GM12878 (cell line): ENCODE data around the gene TTLL11. TPM values are rescaled to one million over a fixed set of nuclear protein-coding genes. Genes with fewer than 3 reads are reported as not detected.

Experiments used
- ATAC-seq: fragments of 200-7000 bp; cut with Tn5 transposase; 3 replicates; pipeline ENCODE4 v1.9.1; 2020; ENCODE audit warnings: mild to moderate bottlenecking, moderate library complexity
- BruUV-seq: library from RNA; stranded (reverse); fragments of 400-500 nt; replicated peaks from 2 replicates; lab custom pipeline; 2021; lab: Mats Ljungman, UMichigan
- CTCF ChIA-PET: fragments of 300-600 bp; sonication (Branson Sonifier 250); formaldehyde crosslinking; extraction: SDS; loops from one replicate; lab custom pipeline; 2021; ENCODE audit warnings: inconsistent platforms; lab: Yijun Ruan, JAX
- POLR2A ChIA-PET: fragments of 350-600 bp; formaldehyde crosslinking; extraction: SDS; loops from one replicate; lab custom pipeline; 2021; ENCODE audit warnings: inconsistent platforms; lab: Charles Lee
- RAD21 ChIA-PET: fragments of 300-600 bp; sonication (Branson Sonifier 250); formaldehyde crosslinking; loops from one replicate; lab custom pipeline; 2023; ENCODE audit warnings: antibody characterized with exemption; ENCODE audit not compliant: unreplicated experiment; lab: Charles Lee
- SMC1A ChIA-PET: fragments of 300-600 bp; sonication (Branson Sonifier 250); formaldehyde crosslinking; loops from one replicate; lab custom pipeline; 2023; ENCODE audit not compliant: unreplicated experiment, uncharacterized antibody; lab: Charles Lee
- DNase-seq: peaks from one replicate; pipeline ENCODE4 v3.0.0-alpha.2; 2011; ENCODE audit warnings: low read depth, low spot score
- FAIRE-seq: peaks from 3 replicates; lab custom pipeline; 2011; peaks lifted over from hg19 to GRCh38; lab: Jason Lieb, UNC
- H2AFZ ChIP-seq: 2 replicates; pipeline ENCODE4 v1.6.0; 2011; ENCODE audit warnings: low read depth, low read length, control low read depth; ENCODE audit not compliant: control insufficient read depth
- H3K27ac ChIP-seq: 2 replicates; pipeline ENCODE4 v1.5.1; 2011; ENCODE audit warnings: control low read depth; ENCODE audit not compliant: control insufficient read depth, insufficient read depth
- H3K27me3 ChIP-seq, 2 experiments: replicated peaks in 1 of 2; 2 replicates each; pipeline versions ENCODE4 v1.6.0 to v1.6.1; 2011; ENCODE audit warnings: low read length in 1 of 2; ENCODE audit not compliant: control insufficient read depth in 2 of 2, insufficient read depth in 2 of 2
- H3K36me3 ChIP-seq, 2 experiments: 2 replicates each; pipeline ENCODE4 v1.5.1; 2011; ENCODE audit warnings: low read length in 1 of 2; ENCODE audit not compliant: control insufficient read depth in 2 of 2, insufficient read depth in 2 of 2
- H3K4me1 ChIP-seq: 2 replicates; pipeline ENCODE4 v1.6.1; 2011; ENCODE audit warnings: mild to moderate bottlenecking, low read length, moderate library complexity, mixed read lengths; ENCODE audit not compliant: control insufficient read depth, insufficient read depth
- H3K4me2 ChIP-seq: 2 replicates; pipeline ENCODE4 v1.6.0; 2011; ENCODE audit warnings: control low read depth; ENCODE audit not compliant: control insufficient read depth, insufficient read depth
- H3K4me3 ChIP-seq: fragments of 200-600 bp; sonication (generic); 2 replicates; pipeline ENCODE4 v1.5.1; 2016
- H3K79me2 ChIP-seq: 2 replicates; pipeline ENCODE4 v1.6.0; 2011; ENCODE audit warnings: low read length; ENCODE audit not compliant: control insufficient read depth, insufficient read depth
- H3K9ac ChIP-seq: 2 replicates; pipeline ENCODE4 v1.8.0; 2011; ENCODE audit warnings: low read length, control low read depth, mixed read lengths; ENCODE audit not compliant: control insufficient read depth, insufficient read depth
- H3K9me3 ChIP-seq: replicated peaks from 3 replicates; pipeline ENCODE4 v1.5.1; 2011; ENCODE audit warnings: mild to moderate bottlenecking, low read length; ENCODE audit not compliant: control insufficient read depth, insufficient read depth
- H4K20me1 ChIP-seq: 2 replicates; pipeline ENCODE4 v1.6.0; 2011; ENCODE audit not compliant: control insufficient read depth, insufficient read depth
- JUND ChIP-seq: IDR thresholded peaks from 2 replicates; pipeline ENCODE4 v1.6.1; 2012; ENCODE audit warnings: low read depth, mild to moderate bottlenecking, low read length, improper control_type of control experiment, moderate library complexity
- KLF5 ChIP-seq: fragments of 450-650 bp; IDR thresholded peaks from 2 replicates; pipeline ENCODE4 v1.6.1; 2014; ENCODE audit warnings: mild to moderate bottlenecking; ENCODE audit not compliant: partially characterized antibody
- MLLT1 ChIP-seq: fragments of 450-650 bp; IDR thresholded peaks from 2 replicates; pipeline ENCODE4 v1.6.1; 2016; ENCODE audit warnings: mild to moderate bottlenecking
- SIX5 ChIP-seq: IDR thresholded peaks from 2 replicates; pipeline ENCODE4 v1.6.1; 2011; ENCODE audit warnings: mild to moderate bottlenecking, low read depth, low read length, moderate library complexity; ENCODE audit not compliant: severe bottlenecking
- TCF12 ChIP-seq: IDR thresholded peaks from 2 replicates; pipeline ENCODE4 v1.6.1; 2011; ENCODE audit warnings: low read depth, mild to moderate bottlenecking, low read length
- WRNIP1 ChIP-seq: IDR thresholded peaks from 2 replicates; pipeline ENCODE4 v1.6.1; 2011; ENCODE audit warnings: low read depth, low read length, improper control_type of control experiment, borderline replicate concordance
- YBX1 ChIP-seq: fragments of 450-650 bp; IDR thresholded peaks from 2 replicates; pipeline ENCODE4 v1.6.1; 2016; ENCODE audit warnings: antibody characterized with exemption
- WGBS: methylation state at CpG from one replicate; pipeline ENCODE4 v1.1.6; 2016; ENCODE audit warnings: low lambda C conversion rate; ENCODE audit not compliant: insufficient replicate concordance, insufficient coverage; ENCODE audit errors: missing lambda C conversion rate; 5-methylcytosine and 5-hydroxymethylcytosine counted together
- in situ Hi-C: fragments of 300-500 bp; cut with MboI; formaldehyde crosslinking; loops from 9 replicates; pipeline ENCODE4 v1.14.3; 2018; ENCODE audit warnings: mixed read lengths
- intact Hi-C: fragments of 100-400 bp; cut with micrococcal nuclease; formaldehyde crosslinking; loops from one replicate; pipeline ENCODE4 v1.14.2; 2022; ENCODE audit not compliant: unreplicated experiment
- polyA plus RNA-seq, 11 experiments: library from polyadenylated mRNA; depleted of rRNA in 4 of 11; unstranded in 6 of 11; stranded (reverse) in 5 of 11; fragments of >200 nt; fragmentation: Nextera tagmentation in 4 of 11; fragmentation: Illumina TruSeq in 1 of 11; extraction: Ambion mirVana in 4 of 11; extraction: Trizol in 1 of 11; gene quantifications; 1 replicate in 1 of 11; 2 replicates in 10 of 11; pipeline versions ENCODE4 v1.2.1 to v1.2.3, GENCODE V29; 2011 to 2016; ENCODE audit warnings: inconsistent platforms in 2 of 11, missing spikeins in 2 of 11, low read depth in 1 of 11
- total RNA-seq, 4 experiments: library from RNA; depleted of rRNA in 3 of 4; stranded (reverse); fragments of >200 nt in 3 of 4; fragmentation: Illumina TruSeq in 1 of 4; extraction: Trizol in 1 of 4; gene quantifications; 2 replicates each; pipeline versions ENCODE4 v1.2.1 to v1.2.3, GENCODE V29; 2013 to 2021
- TF ChIP-seq, protein P1 (sequence below): IDR thresholded peaks from 2 replicates; pipeline ENCODE4 v1.6.1; 2011; ENCODE audit warnings: mild to moderate bottlenecking, low read depth, low read length, moderate library complexity; ENCODE audit not compliant: insufficient replicate concordance

TTLL11 gene
- total and polyA plus RNA-seq, 10 of the 15 experiments (the other 5 are each of a cell fraction or from before 2014, with no cell fraction given): 1.2 to 3.7 (median 2.9) TPM

- in situ Hi-C loops: no loop called here
Measured at GRCh38 chr9:122132539-122132938, 39.4 kb upstream of the TTLL11 start.

More at GRCh38 chr9:122132539-122132938, 39.4 kb upstream of the TTLL11 start:
- no peak for TF ChIP-seq TCF12
- no peak for TF ChIP-seq YBX1
- TF ChIP-seq, protein P1, sequence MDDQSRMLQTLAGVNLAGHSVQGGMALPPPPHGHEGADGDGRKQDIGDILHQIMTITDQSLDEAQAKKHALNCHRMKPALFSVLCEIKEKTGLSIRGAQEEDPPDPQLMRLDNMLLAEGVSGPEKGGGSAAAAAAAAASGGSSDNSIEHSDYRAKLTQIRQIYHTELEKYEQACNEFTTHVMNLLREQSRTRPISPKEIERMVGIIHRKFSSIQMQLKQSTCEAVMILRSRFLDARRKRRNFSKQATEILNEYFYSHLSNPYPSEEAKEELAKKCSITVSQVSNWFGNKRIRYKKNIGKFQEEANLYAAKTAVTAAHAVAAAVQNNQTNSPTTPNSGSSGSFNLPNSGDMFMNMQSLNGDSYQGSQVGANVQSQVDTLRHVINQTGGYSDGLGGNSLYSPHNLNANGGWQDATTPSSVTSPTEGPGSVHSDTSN: no peak
- TF ChIP-seq KLF5: no peak
- TF ChIP-seq MLLT1: no peak
- TF ChIP-seq WRNIP1: no peak
- no peak for TF ChIP-seq JUND
- TF ChIP-seq SIX5: no peak
- Histone ChIP-seq H3K4me1 (no peaks in the 10 kb centered on the region), H3K79me2 (no peaks in the 10 kb centered on the region), H3K27me3 (peaks cover 0 to 2% of the 10 kb centered on the region in 2 experiments; a peak in 2 of 4 replicates), H2AFZ (no peak overlapping the region), H3K9ac (no peak overlapping the region), H3K27ac (no peak overlapping the region), H3K4me2 (no peak overlapping the region), H4K20me1 (no peaks in the 10 kb centered on the region), H3K36me3 (no peaks in the 10 kb centered on the region), H3K9me3 (no peaks in the 10 kb centered on the region), H3K4me3 (no peak overlapping the region)
- no TSS peak for BruUV-seq
- DNase-seq (no peak), FAIRE-seq (no peak), ATAC-seq (no peak)
- intact Hi-C loops: no loop called here
- SMC1A ChIA-PET: no interaction called here
- 41% methylated on average over 4 of the region's 4 CpGs for WGBS
- RAD21 ChIA-PET: no interaction called here
- POLR2A ChIA-PET: interaction anchor here (0.6 kb wide), 1 partner anchor 888 kb away, joined by 3 read pairs; no protein-coding TSS in a partner anchor
- CTCF ChIA-PET: interaction anchor here (0.7 to 1.8 kb wide), 5 partner anchors 8 to 34 kb away, joined by 3 to 8 read pairs (median 3); no protein-coding TSS in a partner anchor
